HG02938 (cell line): ENCODE results near the gene HMOX1.
"Not testable (repeated sequence)": the region's sequence is repeated elsewhere in the genome, so short reads cannot be mapped to it uniquely, and the experiment has no call there.

Source experiments
- ATAC-seq: cut with Tn5 transposase; IDR thresholded peaks from one replicate; pipeline ENCODE4 v1.9.1; 2021; ENCODE audit warnings: mild to moderate bottlenecking, moderate library complexity; ENCODE audit not compliant: unreplicated experiment

The HMOX1 gene

DNA sequence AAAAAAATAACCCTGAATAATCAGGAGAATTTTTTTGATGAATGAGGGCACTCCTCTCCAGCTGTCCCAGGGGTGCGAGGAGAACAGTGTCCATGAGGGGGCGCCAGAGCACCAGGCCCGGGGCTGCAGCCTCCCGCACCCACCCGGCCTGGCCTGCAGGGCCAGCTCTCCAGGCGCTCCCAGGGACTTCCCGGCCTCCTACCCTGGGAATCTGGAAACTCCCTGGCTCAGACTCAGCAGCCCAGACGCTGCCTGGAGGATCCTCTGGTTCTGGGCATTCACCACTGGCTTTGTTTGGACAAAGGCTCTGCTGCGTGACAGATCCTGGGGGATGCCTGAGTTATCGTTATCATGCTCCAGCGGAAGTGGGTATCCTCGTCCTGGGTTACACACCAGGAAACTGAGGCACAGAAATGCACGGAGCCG lies 50.0 kb downstream of the HMOX1 start:
- no peak for ATAC-seq

DNA sequence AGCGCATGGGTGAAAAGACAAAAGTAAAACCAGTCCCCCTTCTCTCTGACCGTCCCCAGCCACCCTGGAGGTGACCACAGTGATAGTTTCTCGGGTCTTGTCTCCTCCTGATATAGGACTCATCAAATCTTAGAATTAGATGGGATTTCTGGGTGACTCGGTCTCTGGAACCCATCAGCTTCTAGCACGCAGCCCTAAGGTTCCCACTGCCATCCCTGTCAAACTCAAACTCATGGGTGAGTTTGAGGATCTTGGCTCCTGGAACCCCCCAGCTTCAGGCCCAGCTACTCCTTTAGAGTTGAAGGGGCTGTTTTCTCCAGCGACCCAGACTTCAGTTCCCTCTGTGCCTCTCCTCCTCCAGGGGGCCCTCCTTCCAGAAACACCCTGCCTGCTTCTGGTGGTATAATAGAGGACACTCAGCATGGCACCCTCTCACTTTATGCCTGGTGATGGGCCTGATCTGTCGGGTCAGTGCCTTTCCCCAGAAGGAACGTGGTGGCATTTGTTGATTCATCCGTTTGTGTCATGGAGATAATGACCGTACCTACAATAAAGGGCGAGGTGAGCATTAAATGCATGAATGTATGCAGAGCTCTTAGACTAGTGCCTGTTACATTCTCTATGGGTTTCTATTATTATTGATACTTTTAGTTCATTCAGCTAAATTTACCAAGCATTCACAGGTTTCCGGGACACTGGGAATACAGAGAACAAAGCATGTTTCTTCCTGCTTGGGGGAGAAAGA lies 50.8 kb downstream of the HMOX1 start:
- no peak for ATAC-seq

DNA sequence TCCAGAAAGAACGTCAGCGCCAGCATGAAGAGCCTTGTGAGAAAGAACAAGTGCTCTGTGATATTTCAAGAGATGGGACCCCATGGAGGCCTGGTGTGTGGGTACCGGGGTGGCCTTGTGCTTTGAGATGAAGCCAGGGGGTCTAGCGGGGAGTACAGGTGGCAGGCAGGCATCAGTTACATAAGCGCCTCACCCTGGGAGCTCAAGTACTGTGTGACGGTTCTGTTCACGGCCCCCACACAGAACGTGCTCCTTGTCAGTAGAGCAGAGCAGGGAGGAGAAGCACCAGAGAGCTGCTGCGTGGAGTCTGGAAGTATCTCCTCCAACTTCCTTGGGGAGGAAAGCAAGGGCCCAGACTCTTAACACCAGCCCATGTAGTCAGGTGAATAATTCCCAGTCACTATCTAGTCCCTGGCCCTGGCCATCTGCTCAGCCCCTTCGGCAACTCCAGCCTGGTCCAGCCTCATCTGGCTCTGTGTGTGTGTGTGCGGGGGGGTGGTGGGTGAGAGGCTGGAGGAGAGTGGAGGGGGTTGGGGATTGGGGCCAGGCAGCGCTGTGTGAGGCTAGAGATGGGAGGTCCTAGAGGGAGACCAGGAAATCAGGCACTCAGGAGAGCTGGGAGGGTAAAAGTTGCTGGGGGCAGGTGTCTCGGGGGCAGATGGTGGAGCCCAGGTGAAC lies 51.5 kb downstream of the HMOX1 start:
- ATAC-seq, result no peak

DNA sequence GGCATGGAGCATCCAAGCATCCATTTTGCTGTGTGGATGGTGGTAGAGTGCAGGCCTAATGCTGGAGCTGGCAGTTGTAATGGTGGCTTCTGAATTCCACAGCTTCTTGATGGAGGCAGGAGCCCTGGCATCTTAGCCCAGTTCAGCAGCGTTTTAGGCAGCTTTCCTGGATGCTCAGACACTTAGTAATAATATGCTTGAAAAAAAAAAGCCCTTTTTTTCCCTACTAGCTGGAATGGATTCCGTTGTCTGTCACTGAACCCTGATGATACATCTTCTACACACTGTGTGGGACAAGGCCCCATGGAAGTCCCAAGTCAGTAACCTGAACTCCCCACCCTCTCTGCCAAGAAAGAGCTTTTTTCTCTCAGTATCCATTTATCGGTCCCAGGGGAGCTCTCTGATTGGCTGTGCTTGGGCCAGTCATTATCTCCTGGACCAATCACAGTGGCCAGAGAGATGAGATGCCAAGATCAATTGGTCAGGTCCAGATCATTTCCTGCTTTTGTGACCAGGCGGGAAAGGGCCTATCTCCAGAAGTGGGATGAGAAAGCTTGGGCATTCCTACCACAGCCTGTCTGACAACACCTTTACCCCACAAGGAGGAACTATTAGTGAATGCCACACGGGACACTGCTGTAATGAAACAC lies 53.3 kb downstream of the HMOX1 start:
- ATAC-seq, result no peak

DNA sequence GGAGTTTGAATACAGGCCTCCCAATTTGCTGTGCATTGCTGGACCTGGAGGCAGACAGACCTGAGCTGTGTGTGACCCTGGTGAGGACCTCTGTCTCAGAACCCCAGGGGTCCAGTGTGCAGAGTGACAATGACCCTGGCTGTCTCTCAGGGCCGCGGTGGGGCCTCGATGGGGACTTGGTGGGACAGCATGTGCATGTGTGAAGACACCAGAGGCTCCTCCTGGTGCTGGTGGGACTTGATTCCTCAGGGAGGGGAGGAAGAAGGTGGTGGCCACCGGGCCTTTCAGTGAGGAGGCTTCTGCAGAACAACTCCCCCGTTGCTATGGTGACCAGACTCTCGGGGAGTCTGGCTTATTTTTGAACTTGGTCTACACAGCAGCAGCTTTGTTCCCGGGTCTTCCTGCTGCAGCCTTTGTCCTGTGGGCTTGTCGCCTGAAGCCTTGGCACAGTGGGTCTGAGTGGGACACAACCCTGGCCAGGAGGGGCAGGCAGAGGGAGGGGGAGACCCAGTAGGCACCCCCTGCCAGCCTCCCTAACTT lies 54.4 kb downstream of the HMOX1 start:
- no peak for ATAC-seq

DNA sequence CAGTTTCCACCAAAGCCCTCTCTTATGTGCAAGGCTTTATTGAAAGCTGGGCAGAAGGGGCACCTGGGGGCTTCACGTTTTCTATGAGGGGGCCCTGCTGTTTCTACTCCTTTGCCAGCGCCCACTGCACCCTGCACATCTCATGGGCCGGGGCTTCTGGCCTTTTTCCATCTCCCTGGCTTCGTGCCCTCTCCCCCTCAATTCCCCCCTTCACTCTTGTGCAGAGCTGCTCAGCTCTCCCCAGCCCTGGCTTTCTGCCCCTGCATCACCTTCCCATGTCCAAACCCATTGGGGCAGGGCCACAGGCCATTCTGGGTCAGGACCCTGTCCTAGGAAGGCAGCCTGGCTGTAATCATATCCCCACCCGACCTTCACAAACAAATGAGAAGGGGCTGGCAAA lies 55.5 kb downstream of the HMOX1 start:
- no peak for ATAC-seq

DNA sequence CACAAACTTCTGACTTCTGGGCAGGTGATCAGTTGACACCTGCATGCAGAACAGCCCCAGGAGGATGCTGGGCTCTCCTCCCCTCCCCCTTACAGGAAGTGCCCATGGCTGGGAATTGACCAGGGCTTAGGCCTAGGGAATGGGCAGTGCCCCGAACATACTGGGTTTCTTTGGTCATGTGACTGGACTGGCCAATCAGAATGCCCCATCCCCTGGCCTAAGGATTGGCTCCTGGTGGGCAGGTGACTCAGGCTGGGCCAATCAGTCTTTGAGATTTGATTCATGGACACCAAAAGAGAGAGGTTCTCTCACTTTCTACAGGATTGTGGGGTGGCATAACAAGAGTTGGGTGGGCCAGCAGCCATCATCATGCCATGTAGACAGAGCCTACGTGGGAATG lies 56.2 kb downstream of the HMOX1 start:
- no peak for ATAC-seq

DNA sequence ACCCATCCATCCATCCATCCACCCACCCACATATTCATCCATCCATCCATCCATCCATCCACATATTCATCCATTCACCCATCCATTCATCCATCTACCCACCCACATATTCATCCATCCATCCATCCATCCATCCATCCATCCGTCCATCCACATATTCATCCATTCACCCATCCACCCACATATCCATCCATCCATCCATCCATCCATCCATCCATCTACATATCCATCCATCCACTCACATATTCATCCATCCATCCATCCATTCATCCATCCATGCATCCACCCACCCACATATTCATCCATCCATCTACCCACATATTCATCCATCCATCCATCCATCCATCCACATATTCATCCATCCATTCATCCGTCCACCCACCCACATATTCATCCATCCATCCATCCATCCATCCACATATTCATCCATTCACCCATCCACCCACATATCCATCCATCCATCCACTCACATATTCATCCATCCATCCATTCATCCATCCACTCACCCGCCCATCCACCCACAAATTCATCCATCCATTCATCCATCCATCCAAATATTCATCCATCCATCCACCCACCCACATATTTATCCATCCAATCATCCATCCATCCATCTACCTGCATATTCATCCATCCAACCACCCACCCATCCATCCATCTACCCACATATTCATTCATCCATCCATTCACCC lies 57.9 kb downstream of the HMOX1 start:
- ATAC-seq, result not testable (repeated sequence)

DNA sequence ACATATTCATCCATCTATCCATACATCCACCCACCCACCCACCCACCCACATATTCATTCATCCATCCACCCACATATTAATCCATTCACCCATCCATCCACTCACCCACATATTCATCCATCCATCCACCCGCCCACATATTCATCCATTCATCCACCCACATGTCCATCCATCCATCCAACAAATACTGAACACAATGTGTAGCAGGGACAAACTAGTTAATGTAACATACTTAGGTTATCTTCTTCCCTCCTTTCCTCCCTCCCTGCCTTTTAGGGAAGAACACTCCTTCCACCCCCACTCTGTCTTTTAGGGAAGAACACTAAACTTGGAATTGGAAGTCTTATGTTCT lies 58.4 kb downstream of the HMOX1 start:
- no peak for ATAC-seq

DNA sequence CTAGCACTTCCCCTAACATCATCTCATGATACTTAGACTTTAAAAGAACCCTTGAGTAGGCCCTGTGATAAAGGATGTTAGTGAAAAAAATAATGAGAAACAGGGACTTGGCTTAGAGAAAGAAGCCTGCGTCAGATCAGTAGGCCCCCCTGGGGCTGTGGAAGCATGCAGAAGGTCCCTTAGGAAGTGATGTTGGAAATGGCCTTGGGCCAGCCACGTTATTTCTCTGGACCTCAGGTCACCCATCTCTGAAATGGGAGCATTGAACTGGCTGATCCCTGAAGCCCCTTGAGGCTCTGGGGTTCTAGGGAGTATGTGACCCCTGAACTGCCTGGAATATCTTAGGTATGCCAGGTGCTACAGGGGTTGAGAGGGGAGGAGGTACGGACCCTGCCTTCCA lies 59.2 kb downstream of the HMOX1 start:
- ATAC-seq, result no peak

DNA sequence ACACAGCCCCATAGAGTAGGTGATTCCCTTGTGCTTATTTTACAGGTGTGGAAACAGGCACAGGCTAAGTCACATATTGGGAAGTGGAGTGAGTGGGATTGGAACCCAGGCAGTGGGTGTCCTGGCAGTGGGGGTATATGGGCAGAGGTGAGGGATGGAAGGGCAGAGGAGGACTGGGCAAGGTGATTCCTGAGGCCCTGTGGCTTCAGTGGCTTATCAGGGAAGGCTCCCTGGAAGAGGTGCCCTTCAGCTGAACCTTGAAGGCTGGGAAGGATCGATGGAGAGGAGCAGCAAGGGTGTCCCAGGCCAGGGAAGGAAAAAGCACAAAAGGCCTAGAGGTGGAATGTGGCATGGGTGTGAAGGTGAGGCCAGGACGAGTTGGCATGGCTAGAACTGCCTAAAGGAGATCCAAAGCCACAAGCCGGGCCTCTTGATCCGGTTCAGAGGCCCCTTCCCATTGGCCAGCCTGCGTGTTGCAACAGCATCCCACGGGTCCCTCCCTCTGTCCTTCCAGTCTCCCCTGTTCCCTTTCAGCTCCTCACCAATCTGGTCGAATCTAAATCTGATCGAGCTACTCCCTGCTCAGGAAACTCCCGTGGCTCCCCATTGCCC lies 60.7 kb downstream of the HMOX1 start:
- no peak for ATAC-seq

DNA sequence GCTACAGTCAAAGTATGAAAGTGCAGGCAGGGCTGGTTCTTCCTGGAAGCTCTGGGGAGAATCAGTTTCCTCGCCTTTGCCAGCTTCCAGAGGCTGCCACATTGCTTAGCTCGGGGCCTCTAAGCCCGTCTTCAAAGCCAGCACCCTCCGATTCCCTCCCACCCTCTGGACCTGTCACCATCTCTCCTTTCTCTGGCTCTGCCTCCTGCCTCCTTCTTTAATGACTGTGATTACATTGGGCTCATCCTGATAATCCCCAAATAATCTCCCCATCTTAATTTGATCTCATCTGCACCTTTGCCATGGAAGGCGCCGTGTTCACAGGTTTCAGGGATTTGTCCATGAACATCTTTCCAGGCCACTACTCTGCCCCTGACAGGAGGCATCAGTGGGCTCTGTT lies 61.6 kb downstream of the HMOX1 start:
- no peak for ATAC-seq

DNA sequence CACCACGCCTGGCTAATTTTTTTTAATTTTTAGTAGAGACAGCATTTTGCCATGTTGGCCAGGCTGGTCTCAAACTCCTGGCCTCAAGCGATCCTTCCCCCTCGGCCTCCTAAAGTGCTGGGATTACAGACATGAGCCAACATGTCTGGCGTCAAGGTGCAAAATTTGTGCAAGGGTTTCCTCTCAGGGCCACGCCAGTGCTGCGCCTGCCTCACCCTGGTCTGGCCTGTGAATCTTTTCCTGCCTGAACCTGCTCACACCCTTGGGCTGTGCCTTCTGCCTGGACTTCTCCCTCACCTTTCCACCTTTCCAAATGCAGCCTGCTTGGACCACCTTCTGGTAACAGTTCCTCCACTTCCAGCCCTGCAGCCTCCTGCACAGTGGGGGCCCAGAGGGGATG lies 62.4 kb downstream of the HMOX1 start:
- no peak for ATAC-seq
